Fibroblast of mammary gland (primary cell): ENCODE data around the gene TAS1R1.

Source experiments
- DNase-seq: peaks from one replicate; pipeline ENCODE4 v3.0.0-alpha.2; 2010; ENCODE audit warnings: low read depth
- H3K4me3 ChIP-seq: 2 replicates; pipeline ENCODE4 v1.5.1; 2011; ENCODE audit warnings: low read depth, mild to moderate bottlenecking, low read length, moderate library complexity; ENCODE audit not compliant: control insufficient read depth
- CTCF ChIP-seq: conservative IDR thresholded peaks from 2 replicates; pipeline ENCODE4 v1.5.1; 2011; ENCODE audit warnings: low read depth, low read length, inconsistent platforms; ENCODE audit not compliant: control insufficient read depth, insufficient read depth

Gene TAS1R1

GRCh38 chr1:6592441-6592840 lies 37.3 kb downstream of the TAS1R1 start:
- no peak overlapping the region for H3K4me3 ChIP-seq
- TF ChIP-seq CTCF: no peak

GRCh38 chr1:6592865-6593593 lies 37.9 kb downstream of the TAS1R1 start:
- no peak for DNase-seq
- no peak for TF ChIP-seq CTCF
- no peak overlapping the region for H3K4me3 ChIP-seq

More at GRCh38 chr1:6592441-6592840, 37.3 kb downstream of the TAS1R1 start:
- no peak for DNase-seq

- DNase-seq: no peak
- TF ChIP-seq CTCF: no peak
- no peak overlapping the region for H3K4me3 ChIP-seq
These were observed 38.7 kb downstream of the TAS1R1 start for GRCh38 chr1:6593810-6594209.

- no peak for DNase-seq
- TF ChIP-seq CTCF: no peak
- H3K4me3 ChIP-seq: no peak overlapping the region
These were observed 40.1 kb downstream of the TAS1R1 start for GRCh38 chr1:6594977-6595740.

GRCh38 chr1:6596351-6596750 lies 41.2 kb downstream of the TAS1R1 start:
- no peak overlapping the region for H3K4me3 ChIP-seq
- DNase-seq: no peak
- TF ChIP-seq CTCF: no peak

GRCh38 chr1:6596886-6597776 lies 42.0 kb downstream of the TAS1R1 start:
- no peak overlapping the region for H3K4me3 ChIP-seq
- no peak for TF ChIP-seq CTCF
- DNase-seq: no peak
